ENCODE results near the gene PPP2R1B.
"Not testable (repeated sequence)": the region's sequence is repeated elsewhere in the genome, so short reads cannot be mapped to it uniquely, and the experiment has no call there.

PPP2R1B gene

DNA sequence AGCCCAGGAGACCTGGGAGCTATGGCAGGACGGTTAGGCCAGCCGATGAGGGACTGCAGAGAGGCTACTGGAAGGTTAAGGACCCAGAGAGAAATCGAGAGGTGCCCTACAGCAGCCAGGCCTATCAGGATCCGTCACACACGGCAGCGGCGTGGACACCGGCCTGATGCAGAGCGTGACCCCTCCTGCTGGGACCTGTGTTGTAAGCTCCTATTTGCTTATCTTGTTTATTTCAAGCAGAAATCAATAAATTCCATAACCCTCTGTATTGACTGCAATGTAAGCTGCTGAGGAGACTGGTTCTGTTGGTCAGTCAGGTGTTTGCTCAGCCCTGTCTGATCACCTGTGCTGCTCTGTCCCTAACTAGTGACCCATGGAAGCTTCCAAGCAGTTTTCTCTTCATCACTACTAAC, 39.9 kb downstream of the PPP2R1B start:
- DNase-seq (ENCODE audit: low read depth): no peak

DNA sequence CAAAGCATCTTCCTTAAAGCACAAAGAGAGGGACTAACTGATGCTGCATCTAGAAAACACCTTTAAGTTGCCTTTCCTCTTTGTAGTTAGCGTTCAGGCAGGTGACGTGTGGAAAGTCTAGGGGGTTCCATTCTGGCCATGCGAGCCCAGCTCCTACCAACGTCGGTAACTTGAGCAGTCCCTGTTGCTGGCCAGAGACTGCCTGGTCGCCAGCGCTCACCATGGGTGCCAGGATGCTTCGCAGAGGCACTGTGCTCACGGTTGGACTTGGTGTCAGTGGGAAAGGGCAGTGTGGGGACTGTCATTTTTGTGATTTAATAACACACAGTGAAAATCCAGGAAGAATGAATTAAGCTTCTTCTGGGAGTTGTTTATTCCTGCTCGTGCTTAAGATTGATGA, 40.6 kb downstream of the PPP2R1B start:
- no peak for DNase-seq (ENCODE audit: low read depth)

DNA sequence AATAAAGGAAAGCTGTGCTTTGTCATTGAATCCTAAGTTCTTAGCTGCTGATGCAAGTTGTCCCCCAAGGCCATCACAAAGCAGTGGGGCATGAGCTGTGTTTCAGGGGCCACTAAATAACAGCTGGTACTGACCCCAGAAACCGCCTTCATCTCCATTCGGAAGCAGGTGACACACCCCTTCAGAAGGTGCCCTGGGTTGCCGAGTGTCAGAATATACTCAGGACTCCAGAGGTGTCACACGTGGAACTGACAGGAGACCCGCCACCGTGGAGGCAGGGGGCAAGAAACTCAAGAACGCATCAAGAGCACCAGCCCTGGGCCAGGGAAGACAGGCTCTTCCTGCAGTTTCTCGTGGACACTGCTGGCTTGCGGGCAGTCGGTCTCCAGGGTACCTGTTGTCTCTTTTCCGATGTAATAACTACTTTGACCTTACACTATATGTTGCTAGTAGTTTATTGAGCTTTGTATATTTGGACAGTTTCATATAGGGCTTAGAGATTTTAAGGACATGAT, 41.5 kb downstream of the PPP2R1B start:
- DNase-seq (ENCODE audit: low read depth): no peak

DNA sequence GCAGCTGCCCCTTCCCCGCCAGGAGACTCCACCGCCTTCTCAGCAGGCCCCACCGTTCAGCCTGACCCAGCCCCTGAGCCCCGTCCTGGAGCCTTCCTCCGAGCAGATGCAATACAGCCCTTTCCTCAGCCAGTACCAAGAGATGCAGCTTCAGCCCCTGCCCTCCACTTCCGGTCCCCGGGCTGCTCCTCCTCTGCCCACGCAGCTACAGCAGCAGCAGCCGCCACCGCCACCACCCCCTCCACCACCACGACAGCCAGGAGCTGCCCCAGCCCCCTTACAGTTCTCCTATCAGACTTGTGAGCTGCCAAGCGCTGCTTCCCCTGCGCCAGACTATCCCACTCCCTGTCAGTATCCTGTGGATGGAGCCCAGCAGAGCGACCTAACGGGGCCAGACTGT, 42.6 kb downstream of the PPP2R1B start:
- no peak for DNase-seq (ENCODE audit: low read depth)

DNA sequence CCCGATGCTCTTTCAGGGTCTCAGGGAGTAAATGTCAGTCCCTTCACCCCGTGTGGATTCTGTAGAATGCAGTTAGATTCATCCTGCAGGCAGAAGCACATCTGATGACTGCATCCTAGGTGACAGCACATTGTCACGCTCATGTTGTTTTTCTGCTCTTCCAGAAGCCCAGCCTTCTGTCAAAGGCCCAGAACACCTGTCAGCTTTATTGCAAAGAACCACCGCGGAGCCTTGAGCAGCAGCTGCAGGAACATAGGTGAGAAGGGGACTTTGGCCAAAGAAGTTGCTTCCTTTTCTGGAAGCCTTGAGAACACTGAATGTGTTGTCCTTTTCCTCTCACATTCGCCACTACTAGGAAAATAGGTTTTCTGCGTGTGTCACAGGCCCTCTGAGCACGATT, 43.7 kb downstream of the PPP2R1B start:
- no peak for DNase-seq (ENCODE audit: low read depth)

DNA sequence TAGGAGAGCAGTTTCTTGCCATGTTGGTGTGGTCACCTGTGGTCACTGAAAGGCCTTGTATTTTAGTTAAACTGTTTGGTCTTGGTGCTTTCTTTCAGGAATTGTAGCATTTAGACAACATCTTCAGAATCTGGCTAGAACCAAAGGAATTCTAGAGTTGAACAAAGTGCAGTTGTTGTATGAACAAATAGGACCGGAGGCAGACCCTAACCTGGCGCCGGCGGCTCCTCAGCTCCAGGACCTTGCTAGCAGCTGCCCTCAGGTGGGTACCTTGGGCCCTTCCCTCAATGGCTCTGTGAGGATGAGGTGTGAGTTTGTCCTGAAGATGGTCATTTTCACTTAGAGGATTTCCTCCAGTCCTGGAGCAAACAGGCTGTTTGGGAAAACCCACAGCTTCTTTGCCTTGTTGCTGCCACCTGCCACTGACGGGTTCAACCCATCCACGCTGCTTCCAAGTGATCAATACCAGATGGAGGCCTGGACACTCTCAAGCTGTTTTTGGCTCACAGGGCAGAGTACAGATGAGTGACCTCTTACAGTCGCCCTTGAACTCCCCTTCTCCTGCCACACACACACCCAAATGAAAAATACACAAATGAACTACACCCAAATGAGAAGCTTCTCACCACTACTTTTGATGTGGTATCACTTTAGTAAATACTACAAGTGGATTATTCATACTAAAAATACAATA, 45.2 kb downstream of the PPP2R1B start:
- DNase-seq (ENCODE audit: low read depth): no peak

DNA sequence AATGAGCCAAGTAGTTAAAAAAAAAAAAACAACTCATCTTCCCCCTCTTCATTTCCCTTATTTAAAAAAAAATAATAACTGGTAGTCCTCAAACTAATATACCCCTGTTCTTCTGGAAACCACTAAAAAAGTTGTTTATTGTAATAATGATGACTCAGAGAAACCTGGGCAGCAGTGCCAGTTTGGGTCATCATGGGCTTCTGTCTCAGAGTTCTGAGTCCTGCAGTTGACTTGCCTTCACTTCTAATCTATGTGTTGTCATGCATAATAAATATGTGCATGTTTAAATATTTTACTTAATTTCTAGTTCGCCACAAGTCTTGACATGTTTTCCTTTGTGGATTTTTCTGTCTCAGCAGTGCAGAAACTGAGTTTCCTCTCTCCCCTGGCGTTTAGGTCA, 46.8 kb downstream of the PPP2R1B start:
- DNase-seq (ENCODE audit: low read depth): peak; percentile 46

DNA sequence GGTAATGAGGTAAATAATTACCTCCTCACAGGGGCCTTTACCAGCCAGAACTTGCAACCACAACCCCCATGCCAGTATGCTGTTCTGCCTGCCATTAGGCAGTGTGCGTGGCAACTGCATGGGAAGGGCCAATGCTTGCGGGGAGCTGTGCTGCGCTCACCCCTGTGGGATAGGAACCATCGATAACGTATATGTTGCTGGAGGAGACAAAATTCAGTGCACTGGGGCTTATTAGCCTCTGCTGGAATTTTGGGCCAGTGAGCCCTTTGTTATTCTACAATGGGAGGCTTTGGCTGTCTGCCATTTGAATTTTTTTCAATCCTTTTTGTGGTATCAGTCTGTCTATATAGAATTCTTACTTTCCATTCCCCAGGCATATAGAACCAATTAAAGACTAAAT, 47.3 kb downstream of the PPP2R1B start:
- no peak for DNase-seq (ENCODE audit: low read depth)

DNA sequence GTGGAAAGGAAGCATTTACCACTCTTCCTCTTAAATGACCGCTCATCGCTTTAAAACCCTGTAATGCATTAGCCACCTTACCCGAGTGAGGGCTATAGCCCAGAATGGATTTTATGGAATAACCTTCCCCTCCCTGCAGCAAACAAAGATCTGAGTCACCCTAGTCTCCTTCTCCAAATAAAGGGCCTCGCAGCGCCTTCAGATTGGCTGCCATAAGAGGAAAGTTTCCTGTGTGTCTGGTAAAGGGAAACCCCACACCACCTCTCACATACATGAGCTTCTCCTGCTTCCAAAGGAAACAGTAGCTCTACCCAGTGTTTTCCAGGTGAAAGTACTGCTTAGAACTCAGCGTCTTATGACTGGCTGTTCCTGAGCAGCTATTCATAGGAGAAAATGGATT, 47.8 kb downstream of the PPP2R1B start:
- peak; percentile 85 for DNase-seq (ENCODE audit: low read depth)

DNA sequence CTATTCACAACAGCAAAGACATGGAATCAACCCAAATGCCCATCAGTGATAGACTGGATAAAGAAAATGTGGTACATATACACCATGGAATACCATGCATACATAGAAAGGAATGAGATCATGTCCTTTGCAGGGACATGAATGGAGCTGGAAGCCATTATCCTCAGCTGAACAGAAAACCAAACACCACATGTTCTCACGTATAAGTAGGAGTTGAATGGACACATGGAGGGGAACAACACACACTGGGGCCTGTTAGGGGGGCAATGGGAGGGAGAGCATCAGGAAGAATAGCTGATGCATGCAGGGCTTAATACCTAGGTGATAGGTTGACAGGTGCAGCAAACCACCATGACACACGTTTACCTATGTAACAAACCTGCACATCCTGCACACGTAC, 48.5 kb downstream of the PPP2R1B start:
- DNase-seq (ENCODE audit: low read depth): not testable (repeated sequence)

DNA sequence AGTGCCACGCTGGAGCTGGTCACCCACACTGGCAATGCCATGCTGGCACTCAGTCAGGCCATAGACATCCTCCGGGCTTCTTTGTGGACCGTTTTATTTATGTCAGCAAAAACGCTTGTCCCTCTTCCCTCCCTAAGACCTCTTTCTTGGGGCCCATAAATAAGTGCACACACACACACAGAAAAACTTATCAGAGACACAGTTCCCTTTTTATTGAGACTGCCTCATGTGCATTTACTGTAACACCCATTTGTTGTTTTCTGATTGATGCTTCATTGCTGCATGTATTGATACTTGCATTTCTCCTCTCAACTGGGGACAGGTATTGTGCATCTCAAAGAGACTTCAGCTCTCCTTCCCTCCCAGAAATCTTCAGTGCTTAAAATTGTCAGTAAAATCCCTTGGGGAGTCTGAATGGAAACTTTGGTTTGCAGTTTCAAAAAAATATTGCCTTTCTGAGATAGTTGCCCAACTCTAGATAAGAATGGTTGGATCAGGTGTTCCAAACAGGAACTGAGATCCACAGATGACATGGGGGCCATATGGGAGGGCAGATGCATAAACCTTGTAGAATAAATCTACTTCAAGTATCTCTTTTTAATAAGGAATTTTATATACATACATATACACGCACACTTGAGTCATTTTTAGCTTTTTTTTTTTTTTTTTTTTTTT, 50.9 kb downstream of the PPP2R1B start:
- DNase-seq (ENCODE audit: low read depth): no peak

DNA sequence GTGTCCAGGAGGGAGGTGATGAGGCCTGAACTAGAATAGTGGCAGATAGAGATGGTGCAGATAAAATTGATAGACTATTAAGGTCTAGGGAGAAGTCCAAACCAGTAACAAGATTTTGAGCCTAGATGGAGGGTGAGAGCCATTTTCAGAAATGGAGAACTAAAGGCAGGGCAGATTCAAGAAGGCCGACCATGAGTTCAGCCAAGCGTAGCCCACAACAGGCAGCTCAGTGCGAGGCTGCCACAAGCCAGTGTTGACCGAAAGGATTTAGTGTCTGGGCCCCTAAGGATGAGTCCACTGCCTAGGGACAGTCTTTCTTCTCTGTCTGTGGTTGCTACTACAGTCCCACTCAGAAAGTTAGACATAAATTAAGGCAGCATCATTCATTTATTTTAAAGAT, 51.7 kb downstream of the PPP2R1B start:
- no peak for DNase-seq (ENCODE audit: low read depth)

DNA sequence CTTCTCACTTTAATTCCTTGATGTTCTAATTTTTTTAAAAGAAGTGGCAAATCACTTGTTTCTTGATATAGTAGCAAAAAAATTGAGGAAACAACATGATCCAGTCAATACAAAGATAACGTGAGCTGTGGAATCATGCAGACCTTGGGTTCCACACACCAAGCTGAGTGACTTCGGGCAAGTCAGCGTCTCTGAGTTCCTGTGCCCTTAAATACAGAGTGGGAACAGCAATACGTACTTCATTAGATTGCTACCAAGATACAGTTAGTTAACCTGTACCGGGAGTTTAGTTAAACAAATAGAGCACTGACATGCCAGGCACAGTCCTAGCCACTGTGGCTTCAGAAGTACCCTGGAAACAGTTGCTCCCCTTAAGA, 58.5 kb downstream of the PPP2R1B start:
- DNase-seq (ENCODE audit: low read depth): no peak

DNA sequence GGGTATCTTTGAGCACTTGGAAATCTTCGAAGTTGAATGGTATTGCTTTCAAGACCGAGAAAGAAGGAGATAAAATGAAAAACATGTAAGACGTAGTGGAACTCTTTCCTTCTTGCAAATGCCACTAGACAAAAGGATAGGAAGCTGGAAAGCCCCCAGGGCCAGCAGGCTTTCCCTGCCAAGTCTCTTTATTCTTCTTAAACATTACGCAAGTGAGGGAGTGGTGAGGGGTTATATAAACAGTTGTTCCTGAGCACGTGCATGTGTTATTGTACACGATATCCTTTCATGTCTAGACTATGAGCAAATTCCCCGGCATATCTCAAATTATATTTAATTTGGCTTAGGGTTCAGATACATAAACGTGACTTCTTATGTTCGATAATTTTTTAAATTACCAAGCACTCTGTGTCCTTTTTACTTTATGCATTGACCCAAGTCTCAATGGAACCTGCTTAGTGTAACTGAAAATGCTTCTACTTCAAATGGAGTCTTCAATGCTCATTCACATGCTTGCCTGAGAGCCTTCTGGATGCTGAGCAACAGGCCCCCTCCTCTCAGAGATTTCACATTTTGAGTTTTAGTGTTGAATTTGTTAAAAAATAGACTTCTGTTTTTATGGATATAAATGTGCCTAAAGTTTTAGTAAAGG, 59.0 kb downstream of the PPP2R1B start:
- DNase-seq (ENCODE audit: low read depth): peak; percentile 97

DNA sequence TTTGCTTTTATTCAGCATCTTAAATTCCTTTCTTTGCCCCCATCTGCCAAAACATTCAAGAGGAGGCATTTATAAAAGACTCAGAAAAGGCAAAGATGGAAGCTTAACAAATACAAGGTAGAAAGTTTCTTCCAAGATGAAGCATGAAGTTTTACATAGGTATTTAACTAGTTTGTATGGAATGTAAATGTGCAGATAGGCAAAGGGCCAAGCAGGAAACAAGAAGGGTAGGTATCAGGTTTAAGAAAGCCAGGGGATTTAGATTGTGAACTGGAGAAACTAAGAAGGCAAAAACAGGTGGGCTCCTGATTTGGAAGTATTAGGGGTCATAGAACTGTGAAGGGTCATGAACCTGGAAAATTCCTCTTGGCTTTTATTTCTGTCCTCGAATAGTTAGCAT, 62.6 kb downstream of the PPP2R1B start:
- DNase-seq (ENCODE audit: low read depth): no peak

DNA sequence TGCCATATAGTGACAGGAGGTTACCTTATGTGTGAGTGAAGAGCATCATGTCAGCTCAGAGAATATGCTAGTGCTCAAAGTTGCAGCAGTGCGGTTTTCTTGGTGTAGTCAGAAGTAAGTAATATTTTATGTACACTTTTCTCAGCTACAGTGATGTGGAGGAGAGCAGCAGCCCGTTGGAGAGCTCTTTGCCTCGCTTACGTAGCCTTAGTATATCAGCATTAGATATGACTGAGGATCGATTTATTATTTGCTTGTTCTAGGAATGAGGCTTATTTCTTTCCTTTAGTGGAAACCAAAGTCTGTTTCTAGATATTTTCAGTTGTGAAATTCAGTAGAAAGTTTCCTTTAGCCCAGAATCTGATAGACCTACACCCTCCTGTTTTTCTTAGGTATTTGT, 63.6 kb downstream of the PPP2R1B start:
- no peak for DNase-seq (ENCODE audit: low read depth)

DNA sequence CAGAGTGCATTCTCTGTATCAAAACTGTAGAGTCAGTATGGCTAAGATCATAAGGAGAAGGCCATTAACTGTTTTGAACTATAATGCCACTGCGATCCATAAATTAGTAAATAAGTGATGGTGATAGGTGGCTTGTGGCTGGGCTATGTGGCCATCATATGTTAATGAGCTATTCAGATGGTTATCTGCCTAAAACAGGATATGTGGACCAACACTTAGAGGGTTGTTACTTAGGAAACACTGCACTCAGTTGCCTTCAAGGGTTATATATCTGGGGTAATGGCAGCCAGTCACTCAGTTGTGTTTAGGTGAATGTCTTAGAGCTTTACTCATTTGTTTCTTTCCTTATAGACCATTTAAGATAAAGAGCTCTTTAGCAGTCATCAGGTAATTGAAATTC, 66.0 kb downstream of the PPP2R1B start:
- no peak for DNase-seq (ENCODE audit: low read depth)

DNA sequence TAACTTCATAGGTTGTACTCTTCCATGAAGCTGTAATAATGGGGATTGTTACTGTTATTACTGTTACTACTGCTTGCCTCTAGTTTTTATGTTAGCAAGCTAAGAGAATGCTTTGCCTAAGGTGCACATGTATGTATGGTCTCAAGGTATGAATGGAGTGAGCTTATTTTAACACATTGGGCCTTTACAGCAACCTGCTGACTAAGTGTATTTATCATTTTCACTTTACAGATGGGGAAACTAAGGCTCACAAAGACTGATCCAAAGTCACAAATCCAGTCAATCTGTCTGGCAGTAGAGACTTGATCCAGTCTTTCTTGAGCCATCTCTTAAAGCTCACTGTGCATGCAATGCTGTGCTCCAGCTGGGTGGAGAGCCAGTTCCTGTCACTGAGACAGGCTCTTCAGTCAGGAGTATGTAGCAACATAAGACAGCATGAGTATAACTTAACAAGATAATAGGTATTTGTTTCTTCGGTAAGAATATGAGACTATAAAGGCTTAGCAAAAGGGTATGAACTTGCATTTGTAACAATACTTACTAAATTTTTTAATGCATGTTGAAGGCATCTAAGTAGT, 66.5 kb downstream of the PPP2R1B start:
- DNase-seq (ENCODE audit: low read depth): no peak

DNA sequence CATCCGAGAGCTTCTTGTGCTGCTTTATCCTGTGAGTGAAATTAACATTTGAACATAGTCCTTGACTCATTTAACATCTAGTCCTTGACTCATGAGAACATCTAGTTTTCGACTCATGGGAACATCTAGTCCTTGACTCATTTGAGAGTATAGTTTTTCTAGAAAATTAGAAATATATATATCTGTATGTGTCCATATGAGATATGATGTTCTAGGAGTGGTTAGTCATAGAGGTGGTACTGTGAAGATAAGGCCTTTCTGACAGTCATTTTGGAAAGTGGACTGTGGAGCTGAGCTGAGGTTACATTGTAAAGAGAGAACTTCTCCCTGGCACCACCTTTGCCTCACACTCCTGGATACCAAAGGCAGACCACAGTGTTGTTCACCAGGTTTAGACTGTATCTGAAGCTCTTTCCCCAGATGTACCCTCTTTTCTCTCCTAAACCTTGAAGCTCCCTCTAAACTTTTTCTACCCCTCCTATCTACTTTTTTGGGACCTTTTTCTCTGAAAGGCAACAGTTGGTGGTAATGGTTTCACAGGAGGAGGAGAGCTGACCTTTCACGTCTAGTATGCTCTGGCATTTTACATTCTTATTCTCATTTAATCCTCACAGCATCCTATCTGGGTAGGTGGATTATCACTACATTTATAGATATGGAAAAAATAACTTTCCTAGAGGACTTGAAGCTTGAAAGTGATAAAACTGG, 67.2 kb downstream of the PPP2R1B start:
- DNase-seq (ENCODE audit: low read depth): peak; percentile 66

DNA sequence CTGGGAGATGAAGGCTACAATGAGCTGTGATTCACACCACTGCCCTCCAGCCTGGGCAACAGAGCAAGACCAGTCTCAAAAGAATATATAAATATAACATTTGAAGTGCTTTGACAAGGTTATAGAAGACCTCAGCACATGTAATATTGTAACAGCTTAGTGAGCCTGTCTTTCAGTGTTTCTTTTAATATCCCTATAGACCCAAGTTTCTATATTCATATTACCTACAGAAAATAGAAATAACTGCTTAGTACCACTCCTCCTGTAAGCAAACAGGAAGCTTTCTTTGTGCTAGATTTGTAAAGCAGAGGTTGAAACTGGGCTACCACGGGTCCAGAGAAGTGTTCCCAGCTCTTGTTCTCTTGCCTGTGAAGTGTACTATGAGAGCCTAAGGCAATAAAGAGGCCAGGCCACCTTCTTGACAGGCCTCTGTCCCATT, 68.2 kb downstream of the PPP2R1B start:
- DNase-seq (ENCODE audit: low read depth): no peak

DNA sequence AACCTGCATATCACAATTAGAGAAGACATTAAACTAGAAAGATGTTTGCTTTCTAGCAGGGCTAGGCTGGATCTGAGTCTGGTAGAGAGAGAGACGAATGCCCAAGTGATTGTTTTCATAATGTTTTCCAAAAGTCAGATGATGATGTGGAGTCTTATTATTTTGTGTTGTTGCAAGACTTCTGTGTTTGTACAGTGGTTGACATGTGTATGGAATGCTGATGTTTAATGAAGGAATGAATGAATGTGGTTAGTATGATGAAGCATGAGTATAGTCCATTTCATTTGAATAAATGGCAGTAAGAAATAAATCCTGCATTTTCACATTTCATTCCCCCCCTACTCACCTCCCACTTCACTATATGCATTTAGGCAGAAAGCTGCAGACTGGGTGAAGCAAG, 69.6 kb downstream of the PPP2R1B start:
- peak; percentile 83 for DNase-seq (ENCODE audit: low read depth)

DNA sequence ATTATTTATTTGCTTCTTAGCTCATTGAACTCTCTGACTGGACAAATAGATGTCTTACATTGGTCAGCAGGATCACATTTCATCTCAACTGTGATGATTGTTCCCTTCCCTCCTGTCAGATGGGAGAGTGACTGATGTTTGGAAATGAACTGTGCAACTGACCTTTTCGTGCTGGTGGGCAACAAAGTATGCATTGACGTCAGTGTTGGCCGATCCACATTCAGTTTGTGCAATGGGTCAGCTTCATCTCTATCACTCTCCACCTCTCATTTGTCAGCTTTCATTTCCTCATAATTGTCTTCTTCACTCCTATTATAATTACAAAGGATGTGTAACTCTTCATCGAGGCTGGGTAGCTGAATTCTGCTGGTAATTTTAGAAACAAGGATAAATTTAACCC, 71.3 kb downstream of the PPP2R1B start:
- DNase-seq (ENCODE audit: low read depth): peak; percentile 99
